Measurements from ENCODE around the gene BCL7A.
"Not testable (repeated sequence)": the region's sequence is repeated elsewhere in the genome, so short reads cannot be mapped to it uniquely, and the experiment has no call there.

Gene BCL7A

DNA sequence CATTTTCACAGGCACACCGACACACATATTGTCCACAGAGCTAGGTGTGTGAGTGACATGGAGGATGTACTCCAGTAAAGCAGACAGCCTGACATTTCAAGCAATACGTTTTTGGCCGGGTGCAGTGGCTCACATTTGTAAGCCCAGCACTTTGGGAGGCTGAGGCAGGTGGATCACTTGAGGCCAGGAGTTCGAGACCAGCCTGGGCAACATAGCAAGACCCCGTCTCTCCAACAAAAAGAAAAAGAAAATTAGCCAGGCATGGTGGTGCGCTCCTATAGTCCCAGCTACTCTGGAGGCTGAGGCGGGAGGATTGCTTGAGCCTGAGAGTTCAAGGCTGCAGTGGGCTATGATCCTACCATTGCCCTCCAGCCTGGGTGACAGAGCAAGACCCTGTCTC lies 34.7 kb downstream of the BCL7A start:
- not testable (repeated sequence) for DNase-seq

GRCh38 chr12:122057007-122057735 lies 35.5 kb downstream of the BCL7A start:
- DNase-seq = no peak

DNA sequence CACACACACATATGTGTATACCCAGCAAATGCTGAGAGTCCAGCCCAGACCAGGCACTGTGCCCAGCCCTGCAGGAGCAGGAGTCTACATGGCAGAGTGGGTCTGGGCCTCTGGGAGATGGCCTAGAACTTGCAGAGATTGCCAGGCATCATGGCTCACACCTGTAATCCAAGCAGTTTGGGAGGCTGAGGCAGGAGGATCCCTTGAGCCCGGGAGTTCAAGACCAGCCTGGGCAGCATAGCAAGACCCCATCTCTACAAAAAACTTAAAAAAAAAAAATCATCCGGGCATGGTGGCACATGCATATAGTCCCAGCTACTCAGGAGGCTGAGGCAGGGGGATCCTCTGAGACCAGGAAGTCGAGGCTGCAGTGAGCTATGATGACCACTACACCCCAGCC lies 36.1 kb downstream of the BCL7A start:
- no peak for DNase-seq

GRCh38 chr12:122058549-122059149 lies 37.0 kb downstream of the BCL7A start:
- no peak for DNase-seq

GRCh38 chr12:122059203-122059960 lies 37.7 kb downstream of the BCL7A start:
- no peak for DNase-seq

DNA sequence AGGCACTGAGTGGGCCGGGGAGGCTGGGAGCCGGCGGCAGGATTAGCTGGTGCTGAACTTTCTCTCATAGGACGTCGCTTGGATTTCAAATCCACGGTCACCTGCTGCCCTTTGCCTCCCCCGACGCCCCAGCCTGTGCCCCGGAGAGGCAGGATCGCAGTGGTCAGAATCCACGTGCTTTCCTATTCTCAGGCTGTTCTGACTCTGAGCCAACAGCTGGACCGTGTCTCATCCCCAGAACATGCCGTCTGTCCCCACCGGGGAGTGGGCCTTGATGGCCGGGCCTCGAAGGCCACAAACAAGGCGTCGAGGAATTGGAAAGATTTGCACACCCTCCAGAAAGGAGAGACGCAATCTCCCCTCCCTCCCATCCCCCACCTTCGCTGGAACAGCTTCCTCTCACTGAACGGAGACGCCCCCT lies 38.4 kb downstream of the BCL7A start:
- DNase-seq = no peak

DNA sequence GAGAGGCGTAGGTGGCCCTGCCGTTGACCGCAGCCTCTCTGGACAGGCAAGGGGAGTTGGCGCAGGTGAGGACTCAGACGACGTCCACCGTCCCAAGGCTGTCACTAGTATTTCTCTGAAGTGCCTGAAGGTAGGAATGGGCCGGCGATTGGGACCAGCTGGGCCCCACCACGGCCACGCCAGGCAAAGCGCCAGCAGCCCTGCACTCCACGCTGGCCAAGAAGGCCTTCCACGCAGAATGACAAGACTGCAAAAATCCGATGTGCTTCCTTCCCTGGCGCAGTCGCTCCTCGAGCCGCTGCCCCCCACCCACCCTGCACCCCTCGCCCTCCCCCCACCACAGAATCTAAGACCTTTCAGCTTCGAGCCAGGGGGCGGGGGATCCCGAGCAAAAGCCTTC lies 39.6 kb downstream of the BCL7A start:
- DNase-seq = no peak

GRCh38 chr12:122062832-122063693 lies 41.4 kb downstream of the BCL7A start:
- peak in 8 of 14 donors; percentile 8 to 65 (median 42) for DNase-seq

GRCh38 chr12:122063694-122064024 lies 42.0 kb downstream of the BCL7A start:
- peak in 2 of 14 donors; percentile 58 to 65 for DNase-seq

DNA sequence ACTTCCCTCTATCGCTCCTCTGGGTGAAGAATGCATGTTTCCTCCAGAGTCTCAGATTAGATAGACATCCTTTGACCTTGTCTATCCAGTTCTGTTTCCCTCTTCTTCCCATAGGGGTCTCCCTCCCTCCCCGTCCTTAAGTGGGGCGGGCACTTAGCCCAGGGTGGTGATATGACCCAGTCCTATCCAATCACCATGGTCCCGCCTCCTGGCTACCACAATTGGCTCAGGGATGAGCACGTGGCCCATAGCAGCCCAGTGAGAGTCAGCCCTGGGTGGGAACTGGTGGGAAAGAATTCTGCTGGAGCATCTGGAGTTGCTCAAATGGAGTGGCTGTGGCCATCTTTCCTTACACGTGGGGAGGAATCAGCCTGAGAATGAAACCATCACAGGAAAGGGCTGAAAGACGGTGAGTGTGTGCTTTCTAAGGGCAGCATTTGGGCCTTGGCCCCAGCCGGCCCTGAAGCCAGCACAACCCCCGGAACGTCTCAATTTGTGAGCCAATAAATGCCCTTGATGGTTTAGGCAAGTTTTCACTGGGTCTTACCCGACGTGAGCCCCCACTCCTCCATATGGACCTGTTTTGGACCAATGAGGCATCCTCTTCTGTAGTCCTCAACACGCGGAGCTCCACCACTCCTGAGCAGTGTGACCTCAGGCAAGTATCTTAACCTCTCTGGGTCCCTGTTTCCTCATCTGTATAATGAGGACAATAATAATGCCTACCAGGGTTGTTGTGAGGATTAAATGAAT lies 42.5 kb downstream of the BCL7A start:
- DNase-seq = peak in 11 of 14 donors; percentile 14 to 81 (median 60)

DNA sequence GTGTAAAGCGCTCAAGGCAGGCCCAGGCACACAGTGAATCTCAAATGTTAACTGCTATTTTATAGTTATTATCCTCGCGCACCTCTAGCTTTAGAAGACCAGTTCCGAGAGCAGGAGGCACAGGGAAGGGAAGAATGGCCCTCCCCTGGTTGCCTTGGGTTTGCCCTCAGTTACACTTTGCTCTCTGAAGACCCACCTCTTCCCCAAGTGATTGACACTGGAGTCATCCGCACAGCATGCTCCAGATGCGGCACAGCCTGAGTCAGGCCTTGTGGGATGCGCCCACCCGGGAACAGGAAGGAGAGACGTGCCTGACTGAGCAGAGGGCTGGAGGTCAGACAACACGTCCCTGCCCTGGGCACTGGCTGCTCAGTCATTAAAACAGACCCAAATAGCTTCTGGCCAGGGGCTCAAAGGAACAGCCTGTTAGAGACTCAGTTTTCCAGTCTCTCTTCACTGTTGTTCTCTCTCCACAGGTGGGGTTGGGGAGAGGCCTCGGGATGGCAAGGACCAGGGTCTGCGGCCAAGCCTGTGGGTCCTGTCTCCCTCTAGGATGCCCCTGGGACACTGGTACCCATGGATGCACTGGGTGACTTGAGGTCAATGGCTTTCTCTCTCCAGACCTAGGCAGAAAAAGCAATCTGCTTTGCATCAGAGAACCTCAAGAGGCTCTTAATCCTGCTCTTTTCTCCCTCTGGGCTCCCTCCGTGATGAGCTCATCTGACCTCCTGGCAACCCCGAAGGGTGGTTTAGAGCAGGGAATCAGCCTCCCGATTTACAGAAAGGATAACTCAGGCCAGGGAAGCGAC lies 43.3 kb downstream of the BCL7A start:
- no peak for DNase-seq

GRCh38 chr12:122067548-122067947 lies 45.9 kb downstream of the BCL7A start:
- DNase-seq = no peak

DNA sequence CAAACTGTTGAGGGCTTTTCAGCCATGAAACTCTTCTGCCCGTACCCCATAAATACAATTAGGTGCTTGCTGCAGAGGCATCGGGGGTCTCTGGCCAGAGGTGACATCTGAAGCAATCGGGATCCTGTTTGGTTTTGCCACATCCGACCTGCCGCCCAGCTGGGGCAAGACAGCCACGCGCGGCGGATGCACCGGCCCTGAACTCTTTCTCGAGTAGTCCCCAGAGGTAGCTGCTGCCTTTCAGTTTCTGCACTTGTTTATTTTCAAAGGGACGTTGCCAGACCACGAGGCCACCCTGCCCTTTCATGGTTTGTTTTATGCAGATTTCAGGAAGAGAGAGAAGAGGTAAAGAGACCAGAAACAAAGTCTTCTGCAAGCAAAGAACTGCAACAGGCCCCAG lies 46.3 kb downstream of the BCL7A start:
- no peak for DNase-seq

DNA sequence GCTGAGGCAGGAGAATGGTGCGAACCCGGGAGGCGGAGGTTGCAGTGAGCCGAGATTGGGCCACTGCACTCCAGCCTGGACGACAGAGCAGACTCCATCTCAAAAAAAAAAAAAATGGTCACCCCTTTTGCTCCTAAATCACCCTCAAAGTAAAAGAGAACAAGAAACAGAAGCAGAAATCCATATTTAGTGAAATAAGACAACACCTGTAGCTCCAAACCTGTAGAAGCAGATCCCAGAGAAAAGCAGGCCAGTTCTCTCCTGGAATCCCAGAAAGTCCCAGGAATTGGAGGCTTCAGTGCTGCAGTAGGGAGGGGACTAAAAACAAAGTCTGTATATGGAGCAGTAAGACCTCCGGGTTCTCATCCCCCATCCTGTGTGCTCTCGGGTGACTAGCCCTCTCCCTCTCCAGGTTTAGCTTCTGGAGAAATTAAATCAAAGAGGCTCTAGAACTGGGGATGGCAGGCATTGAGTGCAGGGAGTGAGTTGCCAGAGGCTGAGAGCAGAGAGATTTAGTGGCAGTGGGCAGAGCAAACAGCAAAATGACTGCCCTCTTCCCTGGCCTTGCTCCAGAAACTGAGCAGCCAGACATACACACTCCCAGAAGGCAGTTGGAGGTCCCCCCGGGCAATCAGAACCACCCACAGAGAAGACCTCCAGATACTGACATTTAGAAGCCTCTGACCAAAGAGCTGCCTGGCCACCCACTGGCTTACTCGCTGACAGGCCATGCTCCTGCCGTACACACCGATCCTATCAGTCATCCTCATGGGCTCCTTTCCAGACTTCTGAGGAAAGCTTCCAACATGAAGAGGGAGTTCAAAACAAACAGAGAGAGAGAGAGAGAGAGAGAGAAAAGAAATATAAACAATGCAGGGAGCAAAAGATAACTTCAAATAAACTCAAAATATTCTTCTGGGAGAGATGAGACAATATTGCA lies 50.6 kb downstream of the BCL7A start:
- peak in 4 of 14 donors; percentile 10 to 53 (median 28) for DNase-seq

DNA sequence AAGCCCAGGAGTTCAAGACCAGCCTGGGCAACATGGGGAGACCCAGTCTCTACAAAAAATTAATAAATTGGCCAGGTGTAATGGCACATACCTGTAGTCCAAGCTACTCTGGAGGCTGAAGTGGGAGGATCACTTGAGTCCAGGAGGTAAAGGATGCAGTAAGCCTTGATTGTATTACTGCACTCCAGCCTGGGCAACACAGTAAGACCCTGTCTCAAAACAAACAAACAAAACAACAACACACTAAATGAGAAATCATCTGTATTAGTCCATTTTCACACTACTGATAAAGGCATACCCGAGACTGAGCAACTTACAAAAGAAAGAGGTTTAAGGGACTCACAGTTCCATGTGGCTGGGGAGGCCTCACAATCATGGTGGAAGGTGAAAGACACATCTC lies 52.1 kb downstream of the BCL7A start:
- no peak for DNase-seq

DNA sequence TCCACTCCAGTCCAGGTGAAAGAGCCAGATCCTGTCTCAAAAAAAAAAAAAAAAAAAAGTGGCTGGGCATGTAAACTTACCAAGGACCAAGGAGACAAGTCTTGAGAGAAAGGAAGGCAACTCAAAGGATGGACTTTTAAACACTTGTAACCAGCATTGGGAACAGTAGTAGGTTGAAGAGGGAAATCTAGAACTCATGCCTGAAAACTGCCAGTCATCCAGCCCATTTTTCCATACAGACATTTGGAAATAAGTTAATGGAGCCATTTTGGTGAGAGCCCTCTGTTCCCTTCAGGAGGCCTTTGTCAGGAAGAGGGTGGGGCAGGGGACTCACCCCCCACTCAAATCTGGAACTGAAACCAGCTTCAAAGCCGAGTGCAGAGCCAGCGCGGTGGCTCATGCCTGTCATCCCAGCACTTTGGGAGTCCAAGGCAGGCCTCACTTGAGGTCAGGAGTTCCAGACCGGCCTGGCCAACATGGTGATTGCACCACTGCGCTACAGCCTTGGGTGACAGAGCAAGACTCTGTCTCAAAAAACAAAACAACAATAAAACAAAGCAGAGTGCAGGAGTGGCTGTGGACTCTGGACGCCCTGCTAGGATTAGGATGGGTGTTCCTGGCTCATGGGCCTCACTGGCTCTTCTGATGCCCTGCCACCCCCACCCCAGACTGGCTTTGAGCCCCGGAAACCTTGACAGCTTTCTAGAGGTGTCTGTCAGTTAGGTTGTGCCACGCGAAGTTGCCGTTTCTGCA lies 55.2 kb downstream of the BCL7A start:
- DNase-seq = no peak

DNA sequence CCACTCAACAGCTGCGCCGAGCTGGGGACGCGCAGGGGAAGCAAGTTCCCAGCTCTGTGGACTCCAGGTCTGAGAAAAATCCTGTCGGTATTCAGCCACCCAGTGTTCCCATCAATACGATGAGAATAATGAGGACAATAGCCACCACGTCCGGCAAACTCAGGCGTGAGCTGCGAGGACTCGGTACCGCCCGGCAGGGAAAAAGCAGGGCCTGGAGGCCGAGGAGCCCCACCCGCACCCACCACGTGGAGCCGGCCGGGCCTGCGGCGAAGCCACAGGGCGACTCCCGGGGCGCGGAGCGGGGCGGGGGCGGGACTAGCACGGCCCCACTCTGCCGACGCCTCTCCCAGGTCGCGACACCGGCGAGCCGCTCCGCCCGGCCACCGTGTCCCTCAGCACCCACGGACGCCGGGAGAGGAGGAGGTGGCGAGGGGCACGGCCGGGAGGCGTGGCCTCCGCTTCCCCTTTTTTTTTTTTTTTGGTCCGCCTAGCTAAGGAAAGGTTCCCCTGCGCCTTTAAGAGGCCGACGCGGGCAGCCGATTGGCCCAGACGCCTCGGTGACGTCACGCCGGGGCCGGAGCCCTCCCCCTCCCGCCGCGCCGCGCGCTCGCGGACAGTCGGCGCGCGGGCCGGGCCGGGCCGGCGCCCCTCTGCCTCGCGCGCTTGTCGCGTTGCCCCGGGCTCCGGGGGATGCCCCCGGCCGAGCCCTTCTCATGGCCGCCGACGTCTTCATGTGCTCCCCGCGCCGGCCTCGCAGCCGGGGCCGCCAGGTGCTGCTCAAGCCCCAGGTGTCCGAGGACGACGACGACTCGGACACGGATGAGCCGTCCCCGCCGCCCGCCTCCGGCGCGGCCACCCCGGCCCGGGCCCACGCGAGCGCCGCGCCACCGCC lies 56.7 kb downstream of the BCL7A start, which contains the start of gene MLXIP:
MLXIP (plus strand) TSS at position 616 of the 892 bp plus-strand sequence; CDS start at position 714, 98 bp downstream.
- peak in 13 of 14 donors; percentile 57 to 94 (median 85) for DNase-seq

Data from C1 segment of cervical spinal cord (tissue), 14 donors.